ENCODE data around the gene PRDM1.

Gene PRDM1

GRCh38 chr6:106135911-106136571 lies 49.9 kb downstream of the PRDM1 start:
- no peaks in the 10 kb centered on the region for H3K27me3 ChIP-seq (ENCODE audit: insufficient read depth, low read depth, severe bottlenecking)
- no peak for DNase-seq
- H3K9me3 ChIP-seq (ENCODE audit: severe bottlenecking) = peaks cover 3% of the 10 kb centered on the region
- H3K4me3 ChIP-seq (ENCODE audit: low read depth, low read length) = no peak overlapping the region
- no peaks in the 10 kb centered on the region for H3K36me3 ChIP-seq
- H3K27ac ChIP-seq = no peak overlapping the region
- TF ChIP-seq, protein P1, sequence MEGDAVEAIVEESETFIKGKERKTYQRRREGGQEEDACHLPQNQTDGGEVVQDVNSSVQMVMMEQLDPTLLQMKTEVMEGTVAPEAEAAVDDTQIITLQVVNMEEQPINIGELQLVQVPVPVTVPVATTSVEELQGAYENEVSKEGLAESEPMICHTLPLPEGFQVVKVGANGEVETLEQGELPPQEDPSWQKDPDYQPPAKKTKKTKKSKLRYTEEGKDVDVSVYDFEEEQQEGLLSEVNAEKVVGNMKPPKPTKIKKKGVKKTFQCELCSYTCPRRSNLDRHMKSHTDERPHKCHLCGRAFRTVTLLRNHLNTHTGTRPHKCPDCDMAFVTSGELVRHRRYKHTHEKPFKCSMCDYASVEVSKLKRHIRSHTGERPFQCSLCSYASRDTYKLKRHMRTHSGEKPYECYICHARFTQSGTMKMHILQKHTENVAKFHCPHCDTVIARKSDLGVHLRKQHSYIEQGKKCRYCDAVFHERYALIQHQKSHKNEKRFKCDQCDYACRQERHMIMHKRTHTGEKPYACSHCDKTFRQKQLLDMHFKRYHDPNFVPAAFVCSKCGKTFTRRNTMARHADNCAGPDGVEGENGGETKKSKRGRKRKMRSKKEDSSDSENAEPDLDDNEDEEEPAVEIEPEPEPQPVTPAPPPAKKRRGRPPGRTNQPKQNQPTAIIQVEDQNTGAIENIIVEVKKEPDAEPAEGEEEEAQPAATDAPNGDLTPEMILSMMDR (IDR thresholded peaks at IDR 0.05; ENCODE audit: low read depth, low read length) = no peak

DNA sequence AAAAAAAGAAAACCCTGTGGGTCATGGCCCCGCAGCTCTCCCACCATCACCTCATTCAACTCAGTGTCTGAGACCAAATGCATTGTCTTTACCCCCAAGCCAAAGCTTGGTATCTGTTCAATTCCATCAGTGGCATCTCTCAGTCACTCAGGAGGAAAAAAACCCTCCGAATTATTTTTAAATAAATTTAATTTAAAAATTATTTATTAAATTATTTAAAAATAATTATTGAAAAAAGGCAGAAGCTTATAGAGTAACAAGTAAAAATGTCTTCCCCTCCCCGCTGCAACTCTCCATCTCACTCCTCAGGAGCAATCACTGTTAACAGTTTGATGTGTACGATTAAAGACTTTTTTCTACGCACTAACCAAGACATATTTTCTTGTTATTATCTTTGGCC lies 50.7 kb downstream of the PRDM1 start:
- no peak for DNase-seq
- no peaks in the 10 kb centered on the region for H3K27me3 ChIP-seq (ENCODE audit: insufficient read depth, low read depth, severe bottlenecking)
- peaks cover 3% of the 10 kb centered on the region for H3K9me3 ChIP-seq (ENCODE audit: severe bottlenecking)
- no peak overlapping the region for H3K27ac ChIP-seq
- TF ChIP-seq, protein P1 (IDR thresholded peaks at IDR 0.05; ENCODE audit: low read depth, low read length) = no peak
- no peaks in the 10 kb centered on the region for H3K36me3 ChIP-seq
- H3K4me3 ChIP-seq (ENCODE audit: low read depth, low read length) = no peak overlapping the region

DNA sequence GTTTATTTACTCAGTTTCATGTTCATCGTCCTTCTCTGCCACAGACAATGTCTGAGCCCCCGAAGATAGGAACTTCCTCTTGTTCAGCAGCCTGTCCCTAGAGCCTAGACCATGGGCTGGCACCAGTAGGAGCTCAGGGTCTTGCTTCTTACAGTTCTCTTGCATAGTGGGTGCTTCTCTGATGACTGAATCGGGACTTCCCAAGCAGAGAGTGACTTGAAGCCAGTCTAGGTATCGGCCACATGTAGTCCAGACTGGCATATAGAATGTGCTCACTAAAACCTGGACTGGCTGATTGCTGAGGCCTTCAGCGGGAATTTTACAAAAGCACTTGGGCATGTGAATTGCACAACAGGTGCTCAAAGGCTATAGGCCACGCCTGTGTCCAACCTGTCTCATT lies 52.0 kb downstream of the PRDM1 start:
- H3K27me3 ChIP-seq (ENCODE audit: insufficient read depth, low read depth, severe bottlenecking) = no peaks in the 10 kb centered on the region
- TF ChIP-seq, protein P1 (IDR thresholded peaks at IDR 0.05; ENCODE audit: low read depth, low read length) = no peak
- no peak for DNase-seq
- no peak overlapping the region for H3K4me3 ChIP-seq (ENCODE audit: low read depth, low read length)
- no peaks in the 10 kb centered on the region for H3K36me3 ChIP-seq
- no peak overlapping the region for H3K27ac ChIP-seq
- peaks cover 3% of the 10 kb centered on the region for H3K9me3 ChIP-seq (ENCODE audit: severe bottlenecking)

DNA sequence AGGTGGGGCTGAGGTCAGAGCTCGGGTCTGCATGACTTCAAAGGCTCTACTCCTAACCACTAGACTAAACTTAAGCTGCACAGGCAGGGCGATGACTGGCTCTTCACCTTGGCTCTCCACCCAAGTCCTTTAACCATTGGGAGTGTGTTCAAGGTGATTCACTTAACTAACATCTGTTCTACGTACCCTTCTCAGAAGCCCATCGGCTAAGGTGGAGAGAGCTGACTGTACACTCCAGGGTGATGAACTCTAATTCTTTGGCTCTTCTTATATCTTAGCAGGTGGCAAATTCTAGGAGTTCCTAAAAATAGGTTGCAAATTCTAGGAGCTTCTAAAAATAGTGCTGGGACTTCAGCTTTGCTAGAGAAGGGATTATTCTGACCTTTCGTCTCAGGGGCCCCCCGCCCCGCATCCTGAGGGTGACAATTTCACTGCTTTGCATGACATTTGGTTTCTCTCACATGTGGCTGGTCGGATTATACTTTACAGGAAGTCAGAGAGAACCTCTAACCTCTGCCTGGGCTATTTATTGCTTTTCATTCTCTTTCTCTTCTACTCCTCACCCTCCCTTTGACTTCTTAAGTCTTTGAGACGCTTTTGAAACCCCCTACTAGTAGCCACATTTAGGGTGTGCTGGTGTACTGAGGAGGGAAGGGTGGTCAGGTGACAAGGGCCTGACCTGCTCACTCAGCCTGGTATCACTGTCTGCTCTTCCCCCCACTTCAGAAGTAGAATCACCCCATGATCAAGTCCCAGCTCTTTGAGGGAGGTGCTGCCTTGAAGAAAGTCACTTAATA lies 55.5 kb downstream of the PRDM1 start:
- H3K27ac ChIP-seq = no peak overlapping the region
- no peak for DNase-seq
- H3K4me3 ChIP-seq (ENCODE audit: low read depth, low read length) = no peak overlapping the region
- H3K36me3 ChIP-seq = no peaks in the 10 kb centered on the region
- peaks cover 3% of the 10 kb centered on the region for H3K9me3 ChIP-seq (ENCODE audit: severe bottlenecking)
- TF ChIP-seq, protein P1 (IDR thresholded peaks at IDR 0.05; ENCODE audit: low read depth, low read length) = no peak
- no peaks in the 10 kb centered on the region for H3K27me3 ChIP-seq (ENCODE audit: insufficient read depth, low read depth, severe bottlenecking)

- H3K9me3 ChIP-seq (ENCODE audit: severe bottlenecking) = peaks cover 3% of the 10 kb centered on the region
- H3K27me3 ChIP-seq (ENCODE audit: insufficient read depth, low read depth, severe bottlenecking) = no peaks in the 10 kb centered on the region
- no peak for DNase-seq
- TF ChIP-seq, protein P1 (IDR thresholded peaks at IDR 0.05; ENCODE audit: low read depth, low read length) = no peak
- H3K36me3 ChIP-seq = no peaks in the 10 kb centered on the region
- H3K27ac ChIP-seq = no peak overlapping the region
- no peak overlapping the region for H3K4me3 ChIP-seq (ENCODE audit: low read depth, low read length)
These were observed 56.8 kb downstream of the PRDM1 start for GRCh38 chr6:106142876-106143431.

Measured in WERI-Rb-1 (cell line).